Measurements from ENCODE around the gene DCP2. TPM values are rescaled to one million over a fixed set of nuclear protein-coding genes. Genes with fewer than 3 reads are reported as not detected.

The DCP2 gene
- total RNA-seq, 1 experiment from 2014 or later = 176 TPM

- H3K18ac ChIP-seq (ENCODE audit: insufficient read length, low read depth, low read length) = no peak overlapping the region
- H2AK5ac ChIP-seq (ENCODE audit: insufficient read length, low read length) = no peak overlapping the region
- H4K5ac ChIP-seq (ENCODE audit: insufficient read length, low read depth, low read length) = no peak overlapping the region
- H2BK12ac ChIP-seq (ENCODE audit: insufficient read length, low read depth, low read length) = no peak overlapping the region
- H2BK120ac ChIP-seq (ENCODE audit: low read depth, low read length, poor library complexity, severe bottlenecking) = no peak overlapping the region
- no peak overlapping the region for H3K4ac ChIP-seq (ENCODE audit: low read depth, low read length)
- Mint-ChIP-seq H3K4me3 (no peak overlapping the region), H3K27ac (no peak overlapping the region), H3K36me3 (ENCODE audit: insufficient read depth in 1 of 3, low read depth in 3 of 3) (no peaks in the 10 kb centered on the region; a peak in 2 of 7 replicates), H3K27me3 (ENCODE audit: low read depth) (0 out of 2 replicates have a peak, but pooled peaks cover 1% of the 10 kb centered on the region), H3K4me1 (peaks cover 4 to 5% of the 10 kb centered on the region in 2 experiments), H3K9me3 (no peaks in the 10 kb centered on the region)
- no peaks in the 10 kb centered on the region for H4K20me1 ChIP-seq (ENCODE audit: control insufficient read depth, insufficient read depth, insufficient read length)
- no peaks in the 10 kb centered on the region for H3K4me1 ChIP-seq (ENCODE audit: insufficient read depth, low read length)
- DNase-seq = no peak
- no peak overlapping the region for H4K8ac ChIP-seq (replicated peaks; ENCODE audit: insufficient read length, low read depth, low read length)
- no peak overlapping the region for H3K56ac ChIP-seq (ENCODE audit: insufficient read length, low read depth, low read length)
- H2BK20ac ChIP-seq (ENCODE audit: low read depth, low read length, poor library complexity, severe bottlenecking) = no peak overlapping the region
- no peaks in the 10 kb centered on the region for H3K79me1 ChIP-seq (ENCODE audit: insufficient read depth, low read depth, low read length, poor library complexity, severe bottlenecking)
- H3K27ac ChIP-seq (ENCODE audit: insufficient read length, low read depth, low read length) = no peak overlapping the region
- no peak overlapping the region for H2AFZ ChIP-seq (ENCODE audit: low read length)
- H2BK15ac ChIP-seq (ENCODE audit: low read depth, low read length) = no peak overlapping the region
- no peak overlapping the region for H3K4me2 ChIP-seq (ENCODE audit: insufficient read depth, insufficient read length, low read length)
- H3T11ph ChIP-seq (ENCODE audit: low read length) = no peak overlapping the region
- TF ChIP-seq, protein P1, sequence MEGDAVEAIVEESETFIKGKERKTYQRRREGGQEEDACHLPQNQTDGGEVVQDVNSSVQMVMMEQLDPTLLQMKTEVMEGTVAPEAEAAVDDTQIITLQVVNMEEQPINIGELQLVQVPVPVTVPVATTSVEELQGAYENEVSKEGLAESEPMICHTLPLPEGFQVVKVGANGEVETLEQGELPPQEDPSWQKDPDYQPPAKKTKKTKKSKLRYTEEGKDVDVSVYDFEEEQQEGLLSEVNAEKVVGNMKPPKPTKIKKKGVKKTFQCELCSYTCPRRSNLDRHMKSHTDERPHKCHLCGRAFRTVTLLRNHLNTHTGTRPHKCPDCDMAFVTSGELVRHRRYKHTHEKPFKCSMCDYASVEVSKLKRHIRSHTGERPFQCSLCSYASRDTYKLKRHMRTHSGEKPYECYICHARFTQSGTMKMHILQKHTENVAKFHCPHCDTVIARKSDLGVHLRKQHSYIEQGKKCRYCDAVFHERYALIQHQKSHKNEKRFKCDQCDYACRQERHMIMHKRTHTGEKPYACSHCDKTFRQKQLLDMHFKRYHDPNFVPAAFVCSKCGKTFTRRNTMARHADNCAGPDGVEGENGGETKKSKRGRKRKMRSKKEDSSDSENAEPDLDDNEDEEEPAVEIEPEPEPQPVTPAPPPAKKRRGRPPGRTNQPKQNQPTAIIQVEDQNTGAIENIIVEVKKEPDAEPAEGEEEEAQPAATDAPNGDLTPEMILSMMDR (conservative IDR thresholded peaks at IDR 0.05) = no peak
- no peaks in the 10 kb centered on the region for H3K9me3 ChIP-seq (ENCODE audit: control insufficient read depth, low read depth, low read length)
- WGBS (ENCODE audit: extremely low coverage, insufficient read length, low lambda C conversion rate) = no CpG with 5 or more reads among the region's 1 CpG
- H4K91ac ChIP-seq (ENCODE audit: insufficient read length, low read depth, low read length) = no peak overlapping the region
- no peaks in the 10 kb centered on the region for H3K27me3 ChIP-seq (ENCODE audit: insufficient read depth, low read length)
- H3K14ac ChIP-seq (ENCODE audit: insufficient read depth, low read length) = no peak overlapping the region
- H3K23me2 ChIP-seq (ENCODE audit: insufficient read length, low read depth, low read length, poor library complexity, severe bottlenecking) = no peaks in the 10 kb centered on the region
- no peak overlapping the region for H3K9ac ChIP-seq (ENCODE audit: extremely low read depth, insufficient read length, low read length)
- no peak overlapping the region for H3K23ac ChIP-seq (ENCODE audit: insufficient read length, low read depth, low read length)
- H3K79me2 ChIP-seq (ENCODE audit: insufficient read depth, low read length) = no peaks in the 10 kb centered on the region
- no peak overlapping the region for H2BK5ac ChIP-seq (ENCODE audit: insufficient read length, low read length)
These were observed 43.5 kb upstream of the DCP2 start for GRCh38 chr5:112933105-112933504.

Data from H9 (cell line).